ENCODE results near the gene CYP4A22. TPM values are rescaled to one million over a fixed set of nuclear protein-coding genes. Genes with fewer than 3 reads are reported as not detected.
"Not testable (repeated sequence)": the region's sequence is repeated elsewhere in the genome, so short reads cannot be mapped to it uniquely, and the experiment has no call there.

CYP4A22 gene
- total and polyA plus RNA-seq, 2 donors, result not detected

DNA sequence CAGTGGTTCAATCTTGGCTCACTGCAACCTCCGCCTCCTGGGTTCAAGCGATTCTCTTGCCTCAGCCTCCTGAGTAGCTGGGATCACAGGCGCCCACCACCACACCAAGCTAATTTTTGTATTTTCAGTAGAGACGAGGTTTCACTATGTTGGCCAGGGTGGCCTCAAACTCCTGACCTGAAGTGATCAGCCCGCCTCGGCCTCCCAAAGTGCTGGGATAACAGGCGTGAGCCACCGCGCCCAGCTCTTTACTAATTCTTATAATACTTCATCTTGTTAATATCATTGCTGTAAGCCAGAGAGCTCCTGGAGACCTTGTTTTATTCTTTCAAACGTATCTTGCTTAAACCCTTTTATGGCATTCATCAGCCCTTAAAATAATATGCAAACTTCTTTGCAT is 56.3 kb downstream of the CYP4A22 start:
- 87% methylated on average over 10 of the region's 10 CpGs for WGBS
- not testable (repeated sequence) for H3K36me3 ChIP-seq (ENCODE audit: insufficient read depth); H3K4me3 ChIP-seq (ENCODE audit: low read depth, low read length); DNase-seq (ENCODE audit: extremely low spot score); H3K4me1 ChIP-seq (ENCODE audit: insufficient read depth); H3K27ac ChIP-seq (ENCODE audit: low read depth)

DNA sequence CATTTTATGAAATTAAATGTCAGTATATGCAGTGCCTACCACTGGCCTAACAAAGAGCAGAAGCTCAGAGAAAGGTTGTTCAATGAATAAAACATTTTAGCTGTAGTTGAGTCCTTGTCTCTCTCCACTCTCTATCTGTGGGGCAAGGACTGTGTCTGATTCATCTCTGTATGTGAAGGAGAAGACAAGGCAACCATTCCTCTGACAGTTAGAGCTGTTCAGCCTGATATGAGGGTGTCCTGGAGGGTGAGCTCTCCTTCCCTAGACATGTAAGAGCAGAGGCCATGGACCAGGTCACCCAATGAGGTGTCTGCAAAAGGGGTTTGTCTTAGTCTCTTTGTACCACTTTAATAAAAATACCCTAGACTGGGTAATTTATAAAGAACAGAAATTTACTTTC is 57.1 kb downstream of the CYP4A22 start:
- no peaks in the 10 kb centered on the region for H3K36me3 ChIP-seq (ENCODE audit: insufficient read depth)
- H3K27ac ChIP-seq (ENCODE audit: low read depth), result no peak overlapping the region
- no peaks in the 10 kb centered on the region for H3K4me1 ChIP-seq (ENCODE audit: insufficient read depth)
- DNase-seq (ENCODE audit: extremely low spot score), result no peak
- no peak overlapping the region for H3K4me3 ChIP-seq (ENCODE audit: low read depth, low read length)

DNA sequence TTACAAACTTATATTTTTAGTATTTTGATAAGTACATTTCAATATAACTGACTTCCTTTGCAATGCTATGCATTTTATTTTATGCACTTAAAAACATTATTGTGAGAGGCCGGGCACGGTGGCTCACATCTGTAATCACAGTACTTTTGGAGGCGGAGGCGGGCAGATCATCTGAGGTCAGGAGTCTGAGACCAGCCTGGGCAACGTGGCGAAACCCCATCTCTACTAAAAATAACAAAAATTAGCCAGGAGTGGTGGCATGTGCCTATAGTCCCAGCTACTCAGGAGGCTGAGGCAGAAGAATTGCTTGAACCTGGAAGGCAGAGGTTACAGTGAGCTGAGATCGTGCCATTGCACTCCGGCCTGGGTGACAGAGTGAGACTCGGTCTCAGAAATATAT is 58.7 kb downstream of the CYP4A22 start:
- not testable (repeated sequence) for H3K36me3 ChIP-seq (ENCODE audit: insufficient read depth); DNase-seq (ENCODE audit: extremely low spot score); H3K4me3 ChIP-seq (ENCODE audit: low read depth, low read length); H3K27ac ChIP-seq (ENCODE audit: low read depth); H3K4me1 ChIP-seq (ENCODE audit: insufficient read depth)
- WGBS, result 83% methylated on average over 9 of the region's 9 CpGs

DNA sequence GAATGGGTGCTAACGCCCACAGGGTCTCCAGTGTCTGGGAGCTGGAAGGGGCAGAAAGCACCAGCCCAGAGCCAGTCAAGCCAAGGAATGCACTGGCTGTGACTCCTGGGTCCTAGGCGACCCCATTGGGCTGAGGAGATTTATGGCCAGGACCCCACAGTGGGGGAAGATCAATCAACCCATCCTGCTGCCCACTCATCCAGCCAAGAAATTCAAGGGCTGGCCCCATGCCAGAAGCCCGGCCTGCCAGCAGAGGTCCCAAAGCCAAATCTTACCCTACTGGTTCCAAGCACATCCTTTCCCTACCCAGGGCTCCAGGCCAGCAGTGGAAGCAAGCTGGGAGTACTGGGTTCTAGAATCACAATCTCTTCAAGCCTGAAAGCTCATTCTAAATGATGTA is 59.4 kb downstream of the CYP4A22 start:
- no peak for DNase-seq (ENCODE audit: extremely low spot score)
- no peak overlapping the region for H3K4me3 ChIP-seq (ENCODE audit: low read depth, low read length)
- no peak overlapping the region for H3K27ac ChIP-seq (ENCODE audit: low read depth)
- no peaks in the 10 kb centered on the region for H3K4me1 ChIP-seq (ENCODE audit: insufficient read depth)
- WGBS, result 57% methylated on average over 3 of the region's 3 CpGs
- no peaks in the 10 kb centered on the region for H3K36me3 ChIP-seq (ENCODE audit: insufficient read depth)

DNA sequence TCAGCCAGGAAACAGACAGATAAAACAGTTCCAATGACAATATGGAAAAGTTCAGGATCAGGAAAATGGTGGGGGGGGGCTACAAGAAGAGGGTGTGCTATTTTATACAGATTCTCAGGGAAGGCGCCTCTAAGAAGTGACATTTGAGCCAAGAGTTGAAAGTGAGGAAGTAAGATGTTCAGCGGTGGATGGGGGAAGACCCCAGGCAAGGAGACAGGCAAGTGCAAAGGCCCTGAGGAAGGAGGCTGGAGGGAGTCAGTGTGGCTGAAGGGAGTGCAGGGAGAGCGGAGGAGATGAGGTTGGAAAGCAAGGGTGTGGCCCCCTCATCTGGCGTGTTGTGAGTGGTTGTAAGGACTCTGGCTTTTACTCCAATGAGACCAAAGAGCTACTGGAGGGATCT is 61.0 kb downstream of the CYP4A22 start:
- no peak for DNase-seq (ENCODE audit: extremely low spot score)
- Histone ChIP-seq H3K36me3 (ENCODE audit: insufficient read depth) (no peaks in the 10 kb centered on the region), H3K4me1 (ENCODE audit: insufficient read depth) (no peaks in the 10 kb centered on the region), H3K27ac (ENCODE audit: low read depth) (no peak overlapping the region), H3K4me3 (ENCODE audit: low read depth, low read length) (no peak overlapping the region)
- 78% methylated on average over 4 of the region's 4 CpGs for WGBS

Other genes starting within 250 kb of the CYP4A22 start
- not detected for gene CYP4A11, start 196.0 kb upstream of the CYP4A22 start, total RNA-seq
- 0.14 TPM for gene CYP4A11, start 196.0 kb upstream of the CYP4A22 start, polyA plus RNA-seq
- 7.0 TPM for gene CYP4X1, start 113.8 kb upstream of the CYP4A22 start, total RNA-seq
- 1.8 TPM for gene CYP4X1, start 113.8 kb upstream of the CYP4A22 start, polyA plus RNA-seq
- 0.53 TPM for gene CYP4Z1, start 70.2 kb upstream of the CYP4A22 start, total RNA-seq
- gene CYP4Z1, start 70.2 kb upstream of the CYP4A22 start, polyA plus RNA-seq, result 0.25 TPM
- gene PDZK1IP1, start 52.6 kb downstream of the CYP4A22 start, total RNA-seq, result not detected
- gene PDZK1IP1, start 52.6 kb downstream of the CYP4A22 start, polyA plus RNA-seq, result 0.20 TPM
- gene TAL1, start 94.8 kb downstream of the CYP4A22 start, total RNA-seq, result 4.2 TPM
- 4.0 TPM for gene TAL1, start 94.8 kb downstream of the CYP4A22 start, polyA plus RNA-seq
- gene STIL, start 176.7 kb downstream of the CYP4A22 start, total RNA-seq, result 13.0 TPM
- gene STIL, start 176.7 kb downstream of the CYP4A22 start, polyA plus RNA-seq, result 0.53 TPM
- 146 TPM for gene CMPK1, start 196.3 kb downstream of the CYP4A22 start, total RNA-seq
- 92.0 TPM for gene CMPK1, start 196.3 kb downstream of the CYP4A22 start, polyA plus RNA-seq